SK-N-SH treated with all-trans-retinoic acid at 6 μM for 48 hours (cell line): Measurements from ENCODE around the gene ADCYAP1R1.

ENCODE experiments used
- ATAC-seq: fragments of 200-7000 bp; cut with Tn5 transposase; 3 replicates; pipeline ENCODE4 v1.9.1; 2020; ENCODE audit warnings: mild to moderate bottlenecking, moderate library complexity
- ARNTL ChIP-seq: fragments of 450-650 bp; formaldehyde crosslinking; IDR thresholded peaks from 2 replicates; pipeline ENCODE4 v1.5.0; 2020; ENCODE audit warnings: low read depth, mild to moderate bottlenecking, moderate library complexity, borderline replicate concordance
- BACH2 ChIP-seq: fragments of 250-450 bp; sonication (Bioruptor Pico); IDR thresholded peaks from 2 replicates; pipeline ENCODE4 v1.9.0; 2021; ENCODE audit warnings: mild to moderate bottlenecking, borderline replicate concordance
- CSDC2 ChIP-seq: fragments of 250-450 bp; sonication (Bioruptor Pico); IDR thresholded peaks from 2 replicates; pipeline ENCODE4 v1.5.0; 2020; ENCODE audit warnings: mild to moderate bottlenecking, moderate library complexity
- ESRRG ChIP-seq: fragments of 250-450 bp; sonication (Bioruptor Pico); IDR thresholded peaks from 2 replicates; pipeline ENCODE4 v1.6.1; 2021; ENCODE audit warnings: mild to moderate bottlenecking
- OSR1 ChIP-seq: fragments of 250-450 bp; sonication (Bioruptor Pico); IDR thresholded peaks from 2 replicates; pipeline ENCODE4 v1.8.0; 2022; ENCODE audit warnings: moderate library complexity, mild to moderate bottlenecking, inconsistent platforms
- PPARA ChIP-seq: fragments of 250-450 bp; sonication (Bioruptor Pico); IDR thresholded peaks from 2 replicates; pipeline ENCODE4 v1.5.0; 2020; ENCODE audit warnings: mild to moderate bottlenecking, borderline replicate concordance
- RARB ChIP-seq: fragments of 250-450 bp; sonication (Bioruptor Pico); IDR thresholded peaks from 2 replicates; pipeline ENCODE4 v1.8.0; 2021; ENCODE audit warnings: mild to moderate bottlenecking, moderate library complexity
- SNAI2 ChIP-seq: fragments of 250-450 bp; sonication (Bioruptor Pico); IDR thresholded peaks from 2 replicates; pipeline ENCODE4 v1.5.0; 2020; ENCODE audit warnings: mild to moderate bottlenecking, moderate library complexity
- TCF4 ChIP-seq: fragments of 250-450 bp; sonication (Bioruptor Pico); IDR thresholded peaks from 2 replicates; pipeline ENCODE4 v1.8.0; 2021; ENCODE audit warnings: mild to moderate bottlenecking, moderate library complexity, borderline replicate concordance
- TOX ChIP-seq: fragments of 250-450 bp; sonication (Bioruptor Pico); IDR thresholded peaks from 2 replicates; pipeline ENCODE4 v1.8.0; 2021; ENCODE audit warnings: mild to moderate bottlenecking, moderate library complexity, borderline replicate concordance
- ZC3H10 ChIP-seq: fragments of 250-450 bp; sonication (Bioruptor Pico); IDR thresholded peaks from 2 replicates; pipeline ENCODE4 v1.5.1; 2021; ENCODE audit warnings: mild to moderate bottlenecking, moderate library complexity
- ZFP3 ChIP-seq: fragments of 250-450 bp; sonication (Bioruptor Pico); IDR thresholded peaks from 2 replicates; pipeline ENCODE4 v1.5.0; 2020; ENCODE audit warnings: mild to moderate bottlenecking, moderate library complexity
- ZFP30 ChIP-seq: fragments of 450-650 bp; formaldehyde crosslinking; IDR thresholded peaks from 2 replicates; pipeline ENCODE4 v1.5.0; 2022; ENCODE audit warnings: mild to moderate bottlenecking, moderate library complexity
- ZNF565 ChIP-seq: fragments of 450-650 bp; formaldehyde crosslinking; conservative IDR thresholded peaks from 2 replicates; pipeline ENCODE4 v1.5.0; 2020; ENCODE audit warnings: low read depth, mild to moderate bottlenecking, moderate library complexity
- ZNF70 ChIP-seq: fragments of 450-650 bp; formaldehyde crosslinking; IDR thresholded peaks from 2 replicates; pipeline ENCODE4 v1.5.0; 2020; ENCODE audit warnings: mild to moderate bottlenecking, moderate library complexity
- ZNF8 ChIP-seq: fragments of 450-650 bp; formaldehyde crosslinking; IDR thresholded peaks from 2 replicates; pipeline ENCODE4 v1.5.0; 2020; ENCODE audit warnings: mild to moderate bottlenecking, moderate library complexity
- TF ChIP-seq, protein P1 (sequence below): fragments of 250-450 bp; sonication (Bioruptor Pico); IDR thresholded peaks from 2 replicates; pipeline ENCODE4 v1.5.0; 2020; ENCODE audit warnings: mild to moderate bottlenecking, moderate library complexity
- TF ChIP-seq, protein P2 (sequence below): fragments of 250-450 bp; sonication (Bioruptor Pico); IDR thresholded peaks from 2 replicates; pipeline ENCODE4 v1.5.1; 2020; ENCODE audit warnings: low read depth, mild to moderate bottlenecking, moderate library complexity
- TF ChIP-seq, protein P3 (sequence below): fragments of 250-450 bp; sonication (Bioruptor Pico); IDR thresholded peaks from 2 replicates; pipeline ENCODE4 v1.5.1; 2021; ENCODE audit warnings: mild to moderate bottlenecking, moderate library complexity
- TF ChIP-seq, protein P4 (sequence below): fragments of 250-450 bp; sonication (Bioruptor Pico); IDR thresholded peaks from 2 replicates; pipeline ENCODE4 v1.8.0; 2021; ENCODE audit warnings: low read depth, mild to moderate bottlenecking, moderate library complexity, borderline replicate concordance
- TF ChIP-seq, protein P5 (sequence below): fragments of 250-450 bp; sonication (Bioruptor Pico); IDR thresholded peaks from 2 replicates; pipeline ENCODE4 v1.8.0; 2020; ENCODE audit warnings: mild to moderate bottlenecking, moderate library complexity, borderline replicate concordance

ADCYAP1R1 gene

DNA sequence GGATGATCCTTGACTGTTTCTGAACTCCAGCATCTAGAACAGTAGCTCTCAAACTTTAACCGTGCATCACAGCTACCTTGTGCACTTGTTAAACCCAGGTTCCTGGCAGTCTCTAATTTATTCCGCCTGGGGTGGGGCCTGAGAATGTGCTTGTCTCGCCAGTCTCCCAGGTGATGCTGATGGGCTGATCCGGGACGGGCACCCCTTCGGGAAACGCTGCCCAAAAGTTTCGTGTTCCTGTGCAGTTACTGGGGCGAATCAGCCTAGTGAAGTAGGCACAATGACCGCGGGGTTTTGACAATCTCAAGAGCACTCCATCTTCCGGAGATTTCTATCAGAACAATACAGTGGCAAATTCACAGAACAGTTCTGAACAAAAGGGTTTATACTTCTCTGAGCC lies 29.9 kb downstream of the ADCYAP1R1 start:
- no peak for ATAC-seq
- TF ChIP-seq TOX (CRISPR knock-in tag) (no peak), SNAI2 (CRISPR knock-in tag) (no peak), ZC3H10 (CRISPR knock-in tag) (no peak), PPARA (CRISPR knock-in tag) (no peak), TCF4 (CRISPR knock-in tag) (no peak), ZFP30 (CRISPR knock-in tag) (no peak), ZFP3 (CRISPR knock-in tag) (no peak), RARB (CRISPR knock-in tag) (no peak), ESRRG (no peak)
- TF ChIP-seq, protein P1, sequence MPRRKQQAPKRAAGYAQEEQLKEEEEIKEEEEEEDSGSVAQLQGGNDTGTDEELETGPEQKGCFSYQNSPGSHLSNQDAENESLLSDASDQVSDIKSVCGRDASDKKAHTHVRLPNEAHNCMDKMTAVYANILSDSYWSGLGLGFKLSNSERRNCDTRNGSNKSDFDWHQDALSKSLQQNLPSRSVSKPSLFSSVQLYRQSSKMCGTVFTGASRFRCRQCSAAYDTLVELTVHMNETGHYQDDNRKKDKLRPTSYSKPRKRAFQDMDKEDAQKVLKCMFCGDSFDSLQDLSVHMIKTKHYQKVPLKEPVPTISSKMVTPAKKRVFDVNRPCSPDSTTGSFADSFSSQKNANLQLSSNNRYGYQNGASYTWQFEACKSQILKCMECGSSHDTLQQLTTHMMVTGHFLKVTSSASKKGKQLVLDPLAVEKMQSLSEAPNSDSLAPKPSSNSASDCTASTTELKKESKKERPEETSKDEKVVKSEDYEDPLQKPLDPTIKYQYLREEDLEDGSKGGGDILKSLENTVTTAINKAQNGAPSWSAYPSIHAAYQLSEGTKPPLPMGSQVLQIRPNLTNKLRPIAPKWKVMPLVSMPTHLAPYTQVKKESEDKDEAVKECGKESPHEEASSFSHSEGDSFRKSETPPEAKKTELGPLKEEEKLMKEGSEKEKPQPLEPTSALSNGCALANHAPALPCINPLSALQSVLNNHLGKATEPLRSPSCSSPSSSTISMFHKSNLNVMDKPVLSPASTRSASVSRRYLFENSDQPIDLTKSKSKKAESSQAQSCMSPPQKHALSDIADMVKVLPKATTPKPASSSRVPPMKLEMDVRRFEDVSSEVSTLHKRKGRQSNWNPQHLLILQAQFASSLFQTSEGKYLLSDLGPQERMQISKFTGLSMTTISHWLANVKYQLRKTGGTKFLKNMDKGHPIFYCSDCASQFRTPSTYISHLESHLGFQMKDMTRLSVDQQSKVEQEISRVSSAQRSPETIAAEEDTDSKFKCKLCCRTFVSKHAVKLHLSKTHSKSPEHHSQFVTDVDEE, result no peak
- TF ChIP-seq, protein P2, sequence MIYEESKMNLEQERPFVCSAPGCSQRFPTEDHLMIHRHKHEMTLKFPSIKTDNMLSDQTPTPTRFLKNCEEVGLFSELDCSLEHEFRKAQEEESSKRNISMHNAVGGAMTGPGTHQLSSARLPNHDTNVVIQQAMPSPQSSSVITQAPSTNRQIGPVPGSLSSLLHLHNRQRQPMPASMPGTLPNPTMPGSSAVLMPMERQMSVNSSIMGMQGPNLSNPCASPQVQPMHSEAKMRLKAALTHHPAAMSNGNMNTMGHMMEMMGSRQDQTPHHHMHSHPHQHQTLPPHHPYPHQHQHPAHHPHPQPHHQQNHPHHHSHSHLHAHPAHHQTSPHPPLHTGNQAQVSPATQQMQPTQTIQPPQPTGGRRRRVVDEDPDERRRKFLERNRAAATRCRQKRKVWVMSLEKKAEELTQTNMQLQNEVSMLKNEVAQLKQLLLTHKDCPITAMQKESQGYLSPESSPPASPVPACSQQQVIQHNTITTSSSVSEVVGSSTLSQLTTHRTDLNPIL (CRISPR knock-in tag), result no peak
- TF ChIP-seq, all 23 proteins: peak for 0

DNA sequence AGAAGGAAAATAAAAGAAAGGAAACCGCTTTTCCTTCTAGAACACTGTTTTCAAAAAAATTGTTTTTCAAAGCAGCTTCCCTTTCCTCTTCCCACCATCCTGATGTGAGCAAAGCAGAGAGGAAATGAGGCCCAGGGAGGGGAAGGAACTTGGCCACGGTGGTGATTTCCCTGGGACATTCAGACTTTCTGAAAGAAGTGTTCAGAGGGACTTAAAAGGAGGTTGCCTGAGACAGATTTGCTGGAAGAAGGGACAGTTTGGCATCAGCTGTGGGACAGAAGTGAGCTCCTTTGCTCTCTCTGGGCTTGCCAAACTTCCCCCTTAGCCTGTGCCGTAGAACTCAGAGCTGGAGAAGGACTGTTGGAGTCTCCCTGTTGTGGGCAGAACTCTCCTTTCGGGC lies 30.3 kb downstream of the ADCYAP1R1 start:
- TF ChIP-seq BACH2 (CRISPR knock-in tag), result no peak
- TF ChIP-seq, protein P3, sequence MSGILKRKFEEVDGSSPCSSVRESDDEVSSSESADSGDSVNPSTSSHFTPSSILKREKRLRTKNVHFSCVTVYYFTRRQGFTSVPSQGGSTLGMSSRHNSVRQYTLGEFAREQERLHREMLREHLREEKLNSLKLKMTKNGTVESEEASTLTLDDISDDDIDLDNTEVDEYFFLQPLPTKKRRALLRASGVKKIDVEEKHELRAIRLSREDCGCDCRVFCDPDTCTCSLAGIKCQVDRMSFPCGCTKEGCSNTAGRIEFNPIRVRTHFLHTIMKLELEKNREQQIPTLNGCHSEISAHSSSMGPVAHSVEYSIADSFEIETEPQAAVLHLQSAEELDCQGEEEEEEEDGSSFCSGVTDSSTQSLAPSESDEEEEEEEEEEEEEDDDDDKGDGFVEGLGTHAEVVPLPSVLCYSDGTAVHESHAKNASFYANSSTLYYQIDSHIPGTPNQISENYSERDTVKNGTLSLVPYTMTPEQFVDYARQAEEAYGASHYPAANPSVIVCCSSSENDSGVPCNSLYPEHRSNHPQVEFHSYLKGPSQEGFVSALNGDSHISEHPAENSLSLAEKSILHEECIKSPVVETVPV (CRISPR knock-in tag), result no peak
- TF ChIP-seq, protein P4, sequence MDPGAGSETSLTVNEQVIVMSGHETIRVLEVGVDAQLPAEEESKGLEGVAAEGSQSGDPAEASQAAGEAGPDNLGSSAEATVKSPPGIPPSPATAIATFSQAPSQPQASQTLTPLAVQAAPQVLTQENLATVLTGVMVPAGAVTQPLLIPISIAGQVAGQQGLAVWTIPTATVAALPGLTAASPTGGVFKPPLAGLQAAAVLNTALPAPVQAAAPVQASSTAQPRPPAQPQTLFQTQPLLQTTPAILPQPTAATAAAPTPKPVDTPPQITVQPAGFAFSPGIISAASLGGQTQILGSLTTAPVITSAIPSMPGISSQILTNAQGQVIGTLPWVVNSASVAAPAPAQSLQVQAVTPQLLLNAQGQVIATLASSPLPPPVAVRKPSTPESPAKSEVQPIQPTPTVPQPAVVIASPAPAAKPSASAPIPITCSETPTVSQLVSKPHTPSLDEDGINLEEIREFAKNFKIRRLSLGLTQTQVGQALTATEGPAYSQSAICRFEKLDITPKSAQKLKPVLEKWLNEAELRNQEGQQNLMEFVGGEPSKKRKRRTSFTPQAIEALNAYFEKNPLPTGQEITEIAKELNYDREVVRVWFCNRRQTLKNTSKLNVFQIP (CRISPR knock-in tag), result no peak
- no peak for TF ChIP-seq ZNF8 (CRISPR knock-in tag)
- TF ChIP-seq, protein P5, sequence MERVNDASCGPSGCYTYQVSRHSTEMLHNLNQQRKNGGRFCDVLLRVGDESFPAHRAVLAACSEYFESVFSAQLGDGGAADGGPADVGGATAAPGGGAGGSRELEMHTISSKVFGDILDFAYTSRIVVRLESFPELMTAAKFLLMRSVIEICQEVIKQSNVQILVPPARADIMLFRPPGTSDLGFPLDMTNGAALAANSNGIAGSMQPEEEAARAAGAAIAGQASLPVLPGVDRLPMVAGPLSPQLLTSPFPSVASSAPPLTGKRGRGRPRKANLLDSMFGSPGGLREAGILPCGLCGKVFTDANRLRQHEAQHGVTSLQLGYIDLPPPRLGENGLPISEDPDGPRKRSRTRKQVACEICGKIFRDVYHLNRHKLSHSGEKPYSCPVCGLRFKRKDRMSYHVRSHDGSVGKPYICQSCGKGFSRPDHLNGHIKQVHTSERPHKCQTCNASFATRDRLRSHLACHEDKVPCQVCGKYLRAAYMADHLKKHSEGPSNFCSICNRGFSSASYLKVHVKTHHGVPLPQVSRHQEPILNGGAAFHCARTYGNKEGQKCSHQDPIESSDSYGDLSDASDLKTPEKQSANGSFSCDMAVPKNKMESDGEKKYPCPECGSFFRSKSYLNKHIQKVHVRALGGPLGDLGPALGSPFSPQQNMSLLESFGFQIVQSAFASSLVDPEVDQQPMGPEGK, result no peak
- TF ChIP-seq ZNF565, result no peak
- TF ChIP-seq OSR1 (CRISPR knock-in tag), result no peak
- TF ChIP-seq ZFP3 (CRISPR knock-in tag), result no peak
- no peak for TF ChIP-seq CSDC2 (CRISPR knock-in tag)
- TF ChIP-seq RARB (CRISPR knock-in tag), result no peak
- TF ChIP-seq TOX (CRISPR knock-in tag), result no peak
- TF ChIP-seq ZFP30 (CRISPR knock-in tag), result no peak
- TF ChIP-seq ARNTL, result no peak
- no peak for TF ChIP-seq ZC3H10 (CRISPR knock-in tag)
- TF ChIP-seq, protein P2 (CRISPR knock-in tag), result no peak
- no peak for TF ChIP-seq ZNF70
- TF ChIP-seq, all 23 proteins: peak for 0
- ATAC-seq, result no peak
